T-helper 2 cell (primary cell): ENCODE data around the gene PCDHB13.
"Not testable (repeated sequence)": the region's sequence is repeated elsewhere in the genome, so short reads cannot be mapped to it uniquely, and the experiment has no call there.

Experiments
- DNase-seq, 5 experiments: peaks; one replicate each; pipeline versions ENCODE4 v3.0.0 to v3.0.0-alpha.2; 2012 to 2022

The PCDHB13 gene

DNA sequence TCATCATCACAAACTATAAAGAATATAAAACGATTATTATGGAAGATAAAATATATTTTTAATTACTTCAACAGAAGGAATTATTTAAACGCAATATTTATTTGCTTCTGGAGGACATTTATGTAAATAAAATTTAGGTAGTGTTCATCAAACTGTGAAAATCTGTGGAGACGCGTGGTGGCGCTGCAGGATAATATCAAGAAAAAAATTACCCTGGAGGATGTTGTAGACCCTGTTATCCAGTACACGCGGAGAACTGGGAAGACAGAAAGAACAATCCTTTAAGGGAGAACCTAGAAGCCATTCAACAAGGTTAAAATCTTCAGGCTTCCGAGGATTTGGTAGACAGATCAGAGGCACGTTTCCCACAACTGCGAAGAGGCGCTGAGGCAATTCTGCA lies 5.2 kb upstream of the PCDHB13 start, which contains the start of gene PCDHB12:
Gene PCDHB12 (plus strand): TSS at position 242 of the 400 bp plus-strand sequence. CDS start 189 bp downstream, outside the sequence.
- no peak for DNase-seq

- not testable (repeated sequence) for DNase-seq
Observed at GRCh38 chr5:141210281-141210680, 3.4 kb upstream of the PCDHB13 start.

DNA sequence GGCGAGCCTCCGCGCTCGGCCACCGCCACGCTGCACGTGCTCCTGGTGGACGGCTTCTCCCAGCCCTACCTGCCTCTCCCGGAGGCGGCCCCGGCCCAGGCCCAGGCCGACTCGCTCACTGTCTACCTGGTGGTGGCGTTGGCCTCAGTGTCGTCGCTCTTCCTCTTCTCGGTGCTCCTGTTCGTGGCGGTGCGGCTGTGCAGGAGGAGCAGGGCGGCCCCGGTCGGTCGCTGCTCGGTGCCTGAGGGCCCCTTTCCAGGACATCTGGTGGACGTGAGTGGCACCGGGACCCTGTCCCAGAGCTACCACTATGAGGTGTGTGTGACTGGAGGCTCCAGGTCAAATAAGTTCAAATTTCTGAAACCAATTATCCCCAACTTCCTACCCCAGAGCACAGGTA lies 2.9 kb upstream of the PCDHB13 start:
- DNase-seq, result not testable (repeated sequence)

DNA sequence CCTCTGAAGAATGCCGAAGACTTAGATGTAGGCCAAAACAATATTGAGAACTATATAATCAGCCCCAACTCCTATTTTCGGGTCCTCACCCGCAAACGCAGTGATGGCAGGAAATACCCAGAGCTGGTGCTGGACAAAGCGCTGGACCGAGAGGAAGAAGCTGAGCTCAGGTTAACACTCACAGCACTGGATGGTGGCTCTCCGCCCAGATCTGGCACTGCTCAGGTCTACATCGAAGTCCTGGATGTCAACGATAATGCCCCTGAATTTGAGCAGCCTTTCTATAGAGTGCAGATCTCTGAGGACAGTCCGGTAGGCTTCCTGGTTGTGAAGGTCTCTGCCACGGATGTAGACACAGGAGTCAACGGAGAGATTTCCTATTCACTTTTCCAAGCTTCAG lies 864 bp downstream of the PCDHB13 start:
- DNase-seq, result not testable (repeated sequence)

- not testable (repeated sequence) for DNase-seq
Observed at GRCh38 chr5:141215504-141215903, 1.8 kb downstream of the PCDHB13 start.

GRCh38 chr5:141216035-141216434 lies 2.3 kb downstream of the PCDHB13 start:
- DNase-seq, result not testable (repeated sequence)

- peak in 1 of 5 experiments; percentile 6 for DNase-seq
Observed at GRCh38 chr5:141223112-141223783, 9.5 kb downstream of the PCDHB13 start, which contains the start of gene PCDHB14. Gene PCDHB14 (plus strand): TSS chr5:141223343. CDS start chr5:141223506, 163 bp downstream.

DNA sequence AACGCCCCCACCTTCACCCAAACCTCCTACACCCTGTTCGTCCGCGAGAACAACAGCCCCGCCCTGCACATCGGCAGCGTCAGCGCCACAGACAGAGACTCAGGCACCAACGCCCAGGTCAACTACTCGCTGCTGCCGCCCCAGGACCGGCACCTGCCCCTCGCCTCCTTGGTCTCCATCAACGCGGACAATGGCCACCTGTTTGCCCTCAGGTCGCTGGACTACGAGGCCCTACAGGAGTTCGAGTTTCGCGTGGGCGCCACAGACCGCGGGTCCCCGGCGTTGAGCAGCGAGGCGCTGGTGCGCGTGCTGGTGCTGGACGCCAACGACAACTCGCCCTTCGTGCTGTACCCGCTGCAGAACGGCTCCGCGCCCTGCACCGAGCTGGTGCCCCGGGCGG lies 11.1 kb downstream of the PCDHB13 start:
- DNase-seq, result not testable (repeated sequence)

GRCh38 chr5:141225421-141225820 lies 11.7 kb downstream of the PCDHB13 start:
- DNase-seq, result not testable (repeated sequence)

DNA sequence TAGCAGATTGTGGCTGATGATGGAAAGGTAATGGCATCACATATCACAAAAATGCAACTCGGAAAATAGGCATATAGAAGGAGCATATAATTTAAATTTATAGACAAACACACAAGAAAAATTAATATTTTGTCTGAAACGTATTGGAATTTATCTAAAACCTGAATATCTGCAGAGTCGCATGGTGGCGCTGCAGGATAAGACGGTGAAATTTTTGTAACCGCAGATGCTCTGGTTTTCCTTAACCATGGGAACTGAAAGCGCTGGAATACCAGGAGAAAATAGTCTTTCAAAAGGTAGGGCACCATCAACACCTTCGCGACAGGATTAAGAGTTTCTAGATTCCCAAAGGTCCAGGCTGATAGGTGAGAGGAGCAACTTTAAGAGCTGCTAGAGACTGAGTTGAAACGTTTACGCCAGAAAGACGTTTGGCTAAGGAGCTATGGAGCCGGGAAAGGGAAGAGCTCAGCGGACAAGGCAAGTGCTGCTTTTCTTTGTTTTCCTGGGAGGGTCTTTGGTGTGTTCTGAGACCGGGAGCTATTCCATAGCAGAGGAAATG lies 20.5 kb downstream of the PCDHB13 start:
- DNase-seq, result no peak

DNA sequence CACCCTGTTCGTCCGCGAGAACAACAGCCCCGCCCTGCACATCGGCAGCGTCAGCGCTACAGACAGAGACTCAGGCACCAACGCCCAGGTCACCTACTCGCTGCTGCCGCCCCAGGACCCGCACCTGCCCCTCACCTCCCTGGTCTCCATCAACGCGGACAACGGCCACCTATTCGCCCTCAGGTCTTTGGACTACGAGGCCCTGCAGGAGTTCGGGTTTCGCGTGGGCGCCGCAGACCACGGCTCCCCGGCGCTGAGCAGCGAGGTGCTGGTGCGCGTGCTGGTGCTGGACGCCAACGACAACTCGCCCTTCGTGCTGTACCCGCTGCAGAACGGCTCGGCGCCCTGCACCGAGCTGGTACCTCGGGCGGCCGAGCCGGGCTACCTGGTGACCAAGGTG lies 22.2 kb downstream of the PCDHB13 start:
- not testable (repeated sequence) for DNase-seq

DNA sequence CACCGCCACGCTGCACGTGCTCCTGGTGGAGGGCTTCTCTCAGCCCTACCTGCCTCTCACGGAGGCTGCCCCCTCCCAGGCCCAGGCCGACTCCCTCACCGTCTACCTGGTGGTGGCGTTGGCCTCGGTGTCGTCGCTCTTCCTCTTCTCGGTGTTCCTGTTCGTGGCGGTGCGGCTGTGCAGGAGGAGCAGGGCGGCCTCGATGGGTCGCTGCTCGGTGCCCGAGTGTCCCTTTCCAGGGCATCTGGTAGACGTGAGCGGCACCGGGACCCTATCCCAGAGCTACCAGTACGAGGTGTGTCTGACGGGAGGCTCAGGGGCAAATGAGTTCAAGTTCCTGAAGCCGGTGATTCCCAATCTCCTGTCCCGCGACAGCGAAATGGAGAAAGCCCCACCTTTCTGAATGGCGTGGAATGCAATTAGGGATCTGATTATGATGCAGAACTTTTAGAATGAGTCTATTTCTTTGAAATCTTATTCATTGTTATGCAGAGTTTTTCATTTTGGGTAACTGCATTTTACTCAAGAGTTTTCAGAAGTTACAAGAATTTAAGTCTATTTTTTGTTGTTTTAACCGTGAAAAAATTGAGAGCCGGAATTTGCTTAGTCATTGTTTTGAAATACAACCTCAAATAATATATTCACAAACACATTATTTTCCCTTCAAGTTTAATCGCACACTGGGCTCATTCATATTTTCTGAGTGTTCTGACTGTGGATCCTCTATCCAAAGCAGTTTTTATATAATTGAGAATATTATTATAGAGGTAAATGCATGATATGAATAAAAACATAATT lies 23.0 kb downstream of the PCDHB13 start:
- no peak for DNase-seq

DNA sequence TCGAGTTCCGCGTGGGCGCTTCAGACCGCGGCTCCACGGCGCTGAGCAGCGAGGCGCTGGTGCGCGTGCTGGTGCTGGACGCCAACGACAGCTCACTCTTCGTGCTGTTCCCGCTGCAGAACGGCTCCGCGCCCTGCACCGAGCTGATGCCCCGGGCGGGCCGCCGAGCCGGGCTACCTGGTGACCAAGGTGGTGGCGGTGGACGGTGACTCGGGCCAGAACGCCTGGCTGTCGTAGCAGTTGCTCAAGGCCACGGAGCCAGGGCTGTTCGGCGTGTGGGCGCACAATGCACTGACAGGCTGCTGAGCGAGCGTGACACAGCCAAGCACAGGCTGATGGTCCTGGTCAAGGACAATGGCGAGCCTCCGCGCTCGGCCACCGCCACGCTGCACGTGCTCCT lies 27.8 kb downstream of the PCDHB13 start:
- DNase-seq, result no peak

DNA sequence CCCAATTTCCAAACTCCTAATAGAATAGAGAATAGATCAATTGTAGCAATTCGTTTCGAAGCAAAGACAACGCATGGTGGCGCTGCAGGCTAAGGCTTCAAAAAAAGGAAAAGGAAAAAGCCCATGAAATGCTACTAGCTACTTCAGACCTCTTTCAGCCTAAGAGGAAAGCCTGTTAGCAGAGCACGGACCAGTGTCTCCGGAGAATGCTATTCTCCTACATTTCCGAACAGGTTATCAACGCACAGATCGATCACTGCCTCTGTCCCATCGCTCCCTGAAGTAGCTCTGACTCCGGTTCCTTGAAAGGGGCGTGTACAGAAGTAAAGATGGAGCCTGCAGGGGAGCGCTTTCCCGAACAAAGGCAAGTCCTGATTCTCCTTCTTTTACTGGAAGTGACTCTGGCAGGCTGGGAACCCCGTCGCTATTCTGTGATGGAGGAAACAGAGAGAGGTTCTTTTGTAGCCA lies 31.6 kb downstream of the PCDHB13 start, which contains the start of gene PCDHB15:
Gene PCDHB15 (plus strand): TSS at position 146 of the 468 bp plus-strand sequence. CDS start 184 bp downstream, at position 330.
- no peak for DNase-seq

GRCh38 chr5:141246971-141247370 lies 33.3 kb downstream of the PCDHB13 start:
- not testable (repeated sequence) for DNase-seq

GRCh38 chr5:141247434-141247833 lies 33.7 kb downstream of the PCDHB13 start:
- DNase-seq, result not testable (repeated sequence)

- no peak for DNase-seq
Observed at GRCh38 chr5:141250576-141250975, 36.9 kb downstream of the PCDHB13 start.

DNA sequence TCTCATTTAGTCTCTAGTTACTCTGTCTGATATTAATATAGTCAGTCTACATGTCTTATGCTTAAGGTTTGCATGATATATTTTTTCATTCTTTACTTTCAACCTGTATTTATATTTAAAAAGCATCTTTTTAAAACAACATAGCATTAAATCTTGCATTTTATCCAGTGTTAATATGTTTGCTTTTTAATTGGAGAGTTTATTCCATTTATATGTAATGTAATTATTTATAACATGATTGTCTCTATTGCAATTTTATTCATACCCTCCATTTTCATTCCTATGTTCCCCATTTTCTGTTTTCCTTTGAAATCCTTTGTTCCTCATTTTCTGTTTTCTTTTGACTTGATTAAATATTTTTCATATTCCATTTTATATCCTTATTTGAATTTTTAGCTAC lies 44.7 kb downstream of the PCDHB13 start:
- DNase-seq, result no peak

DNA sequence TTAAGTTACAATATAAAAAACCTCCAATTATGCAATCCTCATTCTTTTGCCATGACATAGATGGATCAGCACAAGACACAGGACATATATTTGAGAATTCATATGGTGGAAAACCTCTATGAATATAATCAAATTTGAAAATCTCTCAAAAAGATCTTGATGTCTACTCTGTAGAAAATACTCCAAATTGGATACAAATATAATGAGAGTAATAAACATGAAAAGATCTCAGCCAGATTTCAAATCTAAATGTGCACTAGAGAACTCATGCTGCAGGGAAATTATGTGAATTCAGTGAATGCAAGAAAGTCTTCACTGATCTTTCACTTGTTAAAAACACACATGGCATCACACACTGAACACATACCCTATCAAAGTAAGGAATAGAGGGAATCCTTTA lies 45.2 kb downstream of the PCDHB13 start:
- DNase-seq, result no peak

GRCh38 chr5:141260458-141261237 lies 46.9 kb downstream of the PCDHB13 start:
- no peak for DNase-seq

DNA sequence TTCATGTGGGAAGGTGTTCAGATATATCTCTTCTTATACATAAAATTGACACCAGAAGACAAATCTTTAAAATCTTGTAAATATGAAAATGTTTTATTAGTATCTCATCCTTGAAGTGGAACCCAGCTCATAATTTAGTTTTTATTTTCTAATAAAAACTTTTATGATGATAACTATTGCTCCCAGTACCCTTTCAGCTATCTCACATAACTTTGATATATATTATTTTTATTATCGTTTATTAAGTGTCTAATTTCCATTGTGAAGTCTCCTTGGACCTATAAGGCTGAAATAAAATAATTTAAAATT lies 47.5 kb downstream of the PCDHB13 start:
- DNase-seq, result no peak
